HG02571 (cell line): ENCODE data around the gene LRP11.
"Not testable (repeated sequence)": the region's sequence is repeated elsewhere in the genome, so short reads cannot be mapped to it uniquely, and the experiment has no call there.

Experiments used
- ATAC-seq: cut with Tn5 transposase; IDR thresholded peaks from one replicate; pipeline ENCODE4 v1.9.1; 2021; ENCODE audit warnings: mild to moderate bottlenecking, moderate library complexity; ENCODE audit not compliant: unreplicated experiment

LRP11 gene

DNA sequence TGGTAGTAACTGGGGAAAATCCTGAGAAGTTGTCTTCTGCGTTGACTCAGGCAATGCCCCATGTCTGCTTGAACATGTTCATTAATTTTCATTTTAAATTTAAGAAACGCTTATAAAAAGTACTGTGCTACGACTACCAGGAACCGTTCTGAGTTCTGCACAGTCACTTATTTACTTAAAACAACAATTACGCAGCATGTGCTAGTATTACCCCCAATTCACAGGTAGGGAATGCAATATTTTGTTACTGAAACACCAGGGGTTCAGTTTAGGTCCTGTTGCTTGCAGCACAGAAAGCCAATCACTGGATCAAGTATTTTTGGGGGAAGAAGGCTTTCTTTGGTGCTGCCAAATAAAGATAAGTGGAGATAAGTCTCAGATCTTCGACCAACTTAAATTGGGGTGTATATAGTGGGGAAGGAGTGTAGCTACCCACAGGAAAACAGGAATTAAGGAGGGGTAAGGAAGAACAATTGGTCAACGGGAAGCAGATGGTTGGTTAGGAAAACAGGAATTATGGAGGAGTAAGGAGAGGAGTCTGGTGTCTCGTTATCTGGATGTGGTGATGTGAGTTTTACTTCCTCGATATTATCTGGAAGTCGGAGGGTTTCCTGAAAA is 5.2 kb upstream of the LRP11 start:
- no peak for ATAC-seq

DNA sequence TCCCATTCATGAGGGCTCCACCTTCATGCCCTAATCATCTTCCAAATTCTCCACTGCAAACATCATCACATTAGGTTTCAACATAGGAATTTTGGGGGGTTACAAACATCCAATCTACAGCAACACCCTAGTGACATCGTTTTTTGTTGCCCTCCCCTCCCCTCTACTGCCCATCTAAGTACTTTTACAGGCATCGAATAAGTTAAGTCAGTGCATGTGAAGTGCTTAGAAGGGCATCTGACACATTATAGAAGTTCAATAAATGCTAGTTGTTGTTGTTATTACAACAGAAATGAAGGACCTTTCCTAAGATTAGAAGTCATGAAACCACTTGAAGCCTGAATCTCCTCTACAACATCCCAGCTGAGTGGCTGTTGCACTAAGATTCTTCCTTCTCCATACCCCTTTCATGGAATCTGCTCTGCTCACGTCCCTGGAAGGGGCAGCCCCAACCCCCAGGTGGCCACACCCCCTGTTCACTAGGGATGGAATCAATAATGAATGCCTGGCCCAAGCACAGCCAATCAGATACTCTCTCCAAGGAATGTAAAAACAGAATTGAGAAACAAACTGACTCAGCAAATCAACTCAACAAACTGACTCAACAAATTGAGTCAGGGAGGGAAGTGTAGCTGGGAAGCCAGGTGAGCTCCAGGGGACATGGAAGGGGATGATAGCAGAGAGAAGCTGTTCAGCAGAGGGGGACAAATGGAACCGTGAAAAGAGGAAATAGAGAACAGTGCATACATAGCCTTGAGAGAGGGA is 3.9 kb upstream of the LRP11 start:
- ATAC-seq = no peak

DNA sequence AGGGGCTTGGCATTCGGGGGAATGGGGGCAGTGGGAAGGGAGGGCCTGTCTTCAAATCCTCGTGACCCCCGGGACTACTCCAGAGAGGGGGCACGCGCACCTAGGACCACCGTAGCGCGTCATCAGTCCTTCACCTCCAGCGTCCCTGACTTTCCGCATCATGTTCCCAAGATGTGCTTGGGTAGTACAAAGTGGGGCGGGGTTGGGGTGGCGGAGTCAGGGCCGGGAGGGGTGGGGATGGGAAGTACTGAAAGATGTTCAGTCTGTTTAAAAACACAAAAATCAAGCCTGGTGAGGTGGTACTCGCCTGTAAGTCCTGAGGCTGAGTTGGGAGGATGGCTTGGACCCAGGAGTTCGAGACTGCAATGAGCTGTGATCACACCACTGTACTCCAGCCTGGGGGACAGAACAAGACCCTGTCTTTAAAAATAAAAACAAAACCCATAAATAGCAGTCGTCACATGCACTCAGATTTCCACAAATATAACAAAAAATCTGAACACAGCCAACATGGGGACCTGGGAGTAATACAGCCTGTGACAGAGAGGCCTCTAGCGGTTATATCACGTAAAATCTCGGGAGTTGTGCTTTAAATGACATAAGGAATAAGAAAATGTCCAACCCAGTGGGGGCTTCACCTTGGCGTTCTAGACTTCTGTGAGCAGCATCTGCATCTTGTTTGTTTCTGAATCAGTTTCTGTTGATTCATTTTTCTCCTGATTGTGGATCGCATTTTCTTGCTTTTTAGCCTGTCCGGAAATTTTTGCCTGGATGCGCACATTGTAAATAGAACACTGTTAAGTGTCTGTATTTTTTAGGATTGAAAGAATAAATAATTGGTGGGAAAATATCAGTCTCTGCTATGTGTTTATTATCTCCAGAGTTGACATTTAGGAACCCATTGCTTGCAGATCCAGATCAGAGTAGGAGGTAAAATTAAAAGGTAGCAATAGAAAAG is 698 bp upstream of the LRP11 start:
- no peak for ATAC-seq

DNA sequence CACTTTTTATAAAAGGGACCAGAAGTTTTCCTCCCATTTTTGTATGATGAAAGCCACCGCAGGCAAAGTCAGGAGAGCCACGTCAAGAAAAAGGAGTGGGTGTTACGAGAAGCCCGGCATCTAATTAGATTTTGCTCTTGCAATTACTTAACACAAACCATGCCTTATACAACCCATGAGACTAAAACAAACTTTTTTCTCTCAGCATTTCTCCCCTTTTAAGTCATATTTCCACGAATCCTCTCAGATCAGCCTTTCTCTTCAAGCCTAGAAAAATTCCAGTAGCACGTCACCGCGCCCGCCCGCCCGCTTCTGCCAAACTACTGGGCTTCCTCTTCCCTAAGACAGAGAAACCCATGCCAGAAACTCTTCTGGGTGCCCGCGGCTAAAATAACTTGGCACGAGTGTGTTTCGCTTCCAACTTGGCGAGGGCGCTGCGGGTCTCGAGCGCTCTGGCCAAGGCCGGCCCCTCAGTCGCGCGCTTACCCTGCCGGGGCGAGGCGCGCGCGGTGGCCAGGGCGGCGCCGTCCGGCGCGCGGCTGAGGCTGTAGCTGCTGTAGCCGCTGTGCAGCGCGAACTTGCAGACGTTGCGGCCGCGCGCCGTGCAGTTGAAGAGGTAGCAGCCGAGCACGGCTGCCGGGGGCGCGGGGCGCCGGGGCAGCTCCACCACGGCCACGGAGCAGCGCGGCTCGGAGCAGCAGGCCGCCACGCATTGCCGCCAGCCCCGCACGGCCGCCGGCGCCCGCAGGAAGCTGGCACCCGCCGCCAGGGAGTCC is 1.0 kb downstream of the LRP11 start:
- ATAC-seq = peak; percentile 33

DNA sequence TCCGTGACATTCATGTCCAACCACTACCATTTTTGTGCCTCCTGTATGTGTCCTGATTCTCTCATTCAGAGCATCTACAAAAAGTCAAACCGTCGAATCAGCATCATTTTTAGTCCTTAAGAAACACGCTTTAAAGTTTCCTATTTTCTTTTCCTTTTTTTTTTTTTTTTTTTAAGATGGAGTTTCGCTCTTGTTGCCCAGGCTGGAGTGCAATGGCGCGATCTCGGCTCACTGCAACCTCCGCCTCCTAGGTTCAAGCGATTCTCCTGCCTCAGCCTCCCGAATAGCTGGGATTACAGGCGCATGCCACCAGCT is 1.8 kb downstream of the LRP11 start:
- not testable (repeated sequence) for ATAC-seq

DNA sequence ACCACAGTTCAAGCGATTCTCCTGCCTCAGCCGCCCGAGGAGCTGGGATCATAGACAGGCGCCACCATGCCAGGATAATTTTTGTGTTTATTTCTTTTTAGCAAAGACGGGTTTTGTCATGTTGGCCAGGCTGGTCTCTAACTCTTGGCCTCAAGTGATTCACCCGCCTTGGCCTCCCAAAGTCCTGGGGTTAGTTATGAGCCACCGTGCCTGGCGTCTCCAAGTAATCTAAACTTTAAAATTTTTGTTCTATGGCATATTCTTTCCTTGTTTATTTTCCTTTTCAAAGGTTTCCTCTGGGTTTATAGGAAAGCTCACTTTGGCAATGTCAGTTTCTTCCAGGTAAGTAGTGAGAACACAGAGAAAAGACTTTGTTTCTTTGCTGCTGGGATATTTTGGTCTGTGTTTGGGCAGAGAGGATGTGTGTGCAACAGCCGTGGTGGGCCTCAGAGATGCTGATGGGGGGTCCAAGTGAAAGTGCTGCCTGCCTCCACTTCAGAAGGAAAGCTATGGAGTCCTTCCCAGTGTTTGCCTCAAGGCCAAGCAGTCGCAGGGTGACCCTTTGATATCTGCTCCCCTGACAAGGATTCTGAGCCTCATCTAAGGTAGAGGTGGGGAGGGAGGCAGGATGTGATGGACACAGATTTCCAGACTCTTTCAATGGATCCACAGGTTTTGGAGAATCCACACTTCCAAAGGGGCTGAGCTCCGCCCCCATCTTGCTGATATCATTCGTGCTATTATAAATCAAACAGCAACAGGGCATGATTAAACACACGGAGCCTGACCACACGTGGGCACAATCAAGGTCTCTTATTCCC is 2.3 kb downstream of the LRP11 start:
- no peak for ATAC-seq

DNA sequence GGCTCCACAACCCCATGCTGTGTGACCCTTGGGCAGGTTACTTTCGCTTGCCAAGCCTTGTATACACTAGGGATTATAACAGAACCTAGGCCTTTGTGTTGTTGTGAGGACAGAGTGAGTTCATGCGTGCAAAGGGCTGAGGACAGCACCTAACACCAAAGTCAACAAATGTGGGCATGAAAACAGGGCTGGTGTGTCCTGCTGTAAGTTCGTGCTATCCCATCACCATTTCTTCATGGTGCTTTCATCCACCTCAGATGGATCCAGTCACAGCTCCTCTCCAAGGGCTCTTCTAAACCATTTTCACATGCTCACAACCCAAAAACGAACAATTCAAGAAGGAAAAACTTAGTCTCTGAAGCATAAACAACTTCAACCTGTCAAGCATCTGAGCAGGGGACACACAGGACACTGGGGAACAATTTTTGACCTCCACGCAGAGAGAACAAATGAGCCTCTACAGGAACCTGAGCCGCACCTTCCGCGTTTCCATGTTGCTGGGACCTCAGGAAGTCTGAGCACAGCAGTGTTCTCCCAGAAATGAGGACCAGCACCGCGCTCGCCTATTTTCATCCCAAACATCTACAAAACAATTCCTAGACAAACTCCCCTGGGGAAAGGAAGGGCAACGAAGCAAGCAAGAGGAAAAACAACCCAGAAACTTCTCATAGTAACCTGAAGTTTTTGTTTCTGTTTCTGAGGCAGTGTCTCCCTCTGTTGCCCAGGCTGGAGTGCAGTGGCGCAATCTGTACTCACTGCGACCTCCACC is 3.1 kb downstream of the LRP11 start:
- ATAC-seq = no peak

DNA sequence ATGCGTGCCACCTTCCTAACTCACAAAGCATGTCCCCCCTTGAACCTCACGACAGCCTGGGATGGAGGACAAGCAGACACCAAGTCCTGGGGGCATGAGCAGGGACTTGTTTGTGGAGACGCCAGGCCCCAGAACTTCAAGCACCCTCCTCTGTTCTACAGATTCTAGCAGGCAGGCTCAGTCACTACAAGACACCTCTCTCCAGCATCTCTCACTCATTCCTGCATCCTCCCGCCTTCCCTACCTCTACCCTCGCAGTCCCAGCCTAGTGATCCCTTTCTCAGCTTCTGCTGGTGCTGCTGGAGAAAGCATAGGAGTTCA is 3.7 kb downstream of the LRP11 start:
- no peak for ATAC-seq

DNA sequence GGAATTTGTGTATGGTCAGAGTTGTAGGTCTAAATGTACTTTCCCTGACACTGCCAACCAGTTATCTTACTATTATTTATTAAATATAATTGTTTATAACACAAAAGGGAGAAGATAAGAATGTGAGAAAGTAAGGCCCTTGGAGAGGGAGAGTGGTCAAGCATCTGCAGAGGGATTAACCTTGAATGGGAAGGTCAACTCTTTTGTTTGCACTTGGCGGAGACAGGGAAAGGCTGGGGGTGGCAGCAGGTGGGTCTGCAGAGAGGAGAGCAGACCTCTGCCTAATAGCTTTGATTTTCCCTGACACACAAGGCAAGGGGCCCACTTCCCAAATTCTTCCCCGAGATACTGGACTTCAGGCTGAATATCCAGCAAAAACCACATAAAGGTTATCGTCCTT is 4.2 kb downstream of the LRP11 start:
- ATAC-seq = no peak

DNA sequence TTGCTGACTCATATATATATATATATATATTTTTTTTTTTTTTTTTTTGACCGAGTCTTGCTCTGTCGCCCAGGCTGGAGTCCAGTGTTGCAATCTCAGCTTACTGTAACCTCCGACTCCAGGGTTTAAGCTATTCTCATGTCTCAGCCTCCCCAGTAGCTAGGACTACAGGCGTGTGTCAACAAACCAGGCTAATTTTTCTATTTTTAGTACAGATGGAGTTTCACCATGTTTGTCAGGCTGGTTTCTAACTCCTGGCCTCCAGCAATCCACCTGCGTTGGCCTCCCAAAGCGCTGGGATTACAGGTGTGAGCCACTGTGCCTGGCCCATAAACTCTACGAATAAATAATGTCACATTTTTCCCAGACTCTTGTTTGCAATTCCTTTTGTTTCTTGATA is 4.8 kb downstream of the LRP11 start:
- ATAC-seq = no peak

DNA sequence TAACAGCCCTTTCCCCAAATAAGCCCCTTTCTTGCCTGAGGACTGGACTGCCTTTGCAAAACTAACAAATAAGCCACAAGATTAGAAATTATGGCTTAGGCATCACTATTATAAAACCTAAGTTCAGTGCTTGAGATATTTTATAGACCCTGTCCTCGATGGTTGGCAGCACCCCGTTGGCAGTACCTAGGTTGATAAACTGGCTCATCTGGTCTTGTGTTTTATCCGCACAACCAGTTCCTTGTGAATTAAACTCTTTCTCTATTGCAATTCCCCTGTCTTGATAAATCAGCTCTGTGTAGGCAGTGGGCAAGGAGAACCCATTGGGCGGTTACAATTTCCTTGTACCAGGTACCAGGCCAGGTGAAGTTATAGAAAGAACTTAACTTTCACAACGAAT is 6.6 kb downstream of the LRP11 start:
- no peak for ATAC-seq

DNA sequence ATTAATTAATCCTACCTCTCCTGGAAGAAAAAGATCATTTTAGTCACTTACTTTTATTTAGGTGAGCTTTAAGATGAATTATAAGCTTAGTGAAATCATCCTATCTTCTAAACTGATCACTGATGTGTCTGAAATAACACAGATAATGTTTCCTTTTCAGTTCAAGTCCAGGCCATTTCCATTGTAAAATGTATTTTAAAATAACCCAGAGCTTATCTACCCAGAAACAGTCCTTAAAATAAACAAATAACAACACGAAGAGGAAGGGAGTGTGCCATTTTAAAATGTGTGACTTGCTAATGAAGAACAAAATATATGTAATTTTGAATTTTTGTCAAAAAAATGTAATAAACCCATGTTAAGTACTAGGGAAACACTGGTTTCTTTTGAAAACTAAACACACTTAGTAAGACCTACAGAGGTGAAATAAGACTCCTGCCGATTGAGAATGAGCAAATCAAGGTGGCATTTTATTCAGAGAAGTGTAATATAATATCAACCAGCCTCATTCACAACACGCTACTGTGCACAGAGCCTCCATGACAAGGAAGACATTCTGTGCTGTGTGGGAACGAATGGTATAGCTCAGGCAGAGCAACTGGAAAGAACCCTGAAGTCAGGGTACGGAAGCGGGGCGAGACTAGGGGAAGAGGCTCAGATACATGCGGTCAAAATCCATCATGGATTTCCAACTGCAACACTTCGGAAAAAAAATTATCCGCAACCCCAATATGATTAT is 7.7 kb downstream of the LRP11 start:
- no peak for ATAC-seq

DNA sequence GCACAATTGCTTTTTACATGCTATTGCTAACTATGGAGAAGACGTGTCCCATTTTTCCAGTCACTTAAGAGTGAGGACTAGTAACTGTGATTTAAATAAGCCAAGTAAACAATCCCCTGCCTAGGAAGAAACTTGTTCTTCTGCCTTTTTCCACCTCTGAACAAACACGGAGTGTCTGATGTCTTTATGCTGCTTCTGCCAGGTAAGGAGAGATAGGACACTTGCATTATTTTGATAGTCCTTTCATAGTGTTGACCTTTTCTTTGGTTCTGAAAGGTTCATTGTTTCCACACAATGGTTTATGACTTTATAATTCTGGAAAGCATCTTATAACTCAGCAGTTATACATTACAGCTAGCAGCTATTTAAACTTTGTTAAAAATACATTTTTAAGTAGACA is 8.4 kb downstream of the LRP11 start:
- ATAC-seq = no peak

DNA sequence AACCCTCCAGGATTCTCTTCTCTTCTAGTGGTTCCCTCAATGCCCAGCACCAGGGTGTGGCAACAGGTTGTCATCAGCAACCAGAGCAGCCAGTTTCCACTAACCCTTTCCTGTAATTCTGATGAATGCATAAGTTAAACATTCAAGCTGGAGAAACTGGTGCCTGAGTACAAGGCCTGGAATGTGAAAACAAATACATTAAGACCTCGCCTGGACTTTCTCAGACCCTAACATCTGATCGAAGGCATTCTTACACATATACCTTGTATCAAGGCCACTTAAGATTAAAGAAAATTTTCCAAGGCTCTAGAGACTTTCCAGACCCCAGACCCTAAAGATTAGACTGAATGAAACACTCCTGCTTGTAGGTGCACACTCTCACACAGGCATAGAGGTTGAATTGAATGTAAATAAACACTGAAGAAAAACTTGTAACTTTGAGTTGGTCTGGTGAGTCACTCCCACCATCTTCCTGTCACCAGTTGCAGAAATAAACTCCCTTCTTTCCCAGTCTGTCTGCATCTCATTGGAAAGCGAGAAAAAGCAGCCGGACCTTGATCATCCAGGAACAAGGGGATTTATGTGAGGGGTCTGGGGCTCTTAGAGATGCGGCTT is 9.0 kb downstream of the LRP11 start:
- ATAC-seq = no peak

DNA sequence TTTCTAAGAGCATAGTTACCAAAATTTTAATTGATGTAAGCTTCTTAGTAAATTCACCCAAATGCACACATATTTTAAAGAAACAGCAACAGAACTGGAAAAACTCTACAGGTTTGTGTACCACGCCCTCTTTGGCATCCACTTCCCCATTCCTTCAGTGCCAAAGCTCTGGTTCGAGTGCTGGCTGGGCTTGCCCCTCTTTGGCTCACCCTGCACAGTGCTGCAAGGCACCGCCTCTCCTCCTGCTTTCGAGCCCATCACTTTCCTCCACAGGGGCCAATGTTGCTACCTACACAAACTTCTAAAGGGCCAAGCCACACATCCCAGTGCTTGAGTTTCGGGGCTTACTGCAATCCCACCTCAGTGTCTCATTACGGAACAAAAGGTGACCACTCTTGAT is 9.6 kb downstream of the LRP11 start:
- ATAC-seq = no peak

DNA sequence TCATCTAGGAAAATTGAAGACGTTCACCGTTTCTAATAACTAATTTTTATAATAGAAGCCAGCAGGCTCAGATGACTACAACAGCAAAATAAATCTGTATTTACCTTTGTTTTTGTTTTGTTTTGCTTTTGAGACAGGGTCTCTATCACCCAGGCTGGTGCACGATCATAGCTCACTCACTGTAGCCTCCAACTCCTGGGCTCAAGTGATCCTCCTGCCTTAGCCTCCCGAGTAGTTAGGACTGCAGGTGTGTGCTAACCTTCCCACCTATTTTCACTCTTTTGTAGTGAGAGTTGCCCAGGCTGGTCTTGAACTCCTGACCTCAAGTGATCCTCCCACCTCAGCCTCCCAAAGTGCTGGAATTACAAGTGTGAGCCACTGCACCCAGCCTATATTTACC is 10.1 kb downstream of the LRP11 start:
- ATAC-seq = not testable (repeated sequence)

DNA sequence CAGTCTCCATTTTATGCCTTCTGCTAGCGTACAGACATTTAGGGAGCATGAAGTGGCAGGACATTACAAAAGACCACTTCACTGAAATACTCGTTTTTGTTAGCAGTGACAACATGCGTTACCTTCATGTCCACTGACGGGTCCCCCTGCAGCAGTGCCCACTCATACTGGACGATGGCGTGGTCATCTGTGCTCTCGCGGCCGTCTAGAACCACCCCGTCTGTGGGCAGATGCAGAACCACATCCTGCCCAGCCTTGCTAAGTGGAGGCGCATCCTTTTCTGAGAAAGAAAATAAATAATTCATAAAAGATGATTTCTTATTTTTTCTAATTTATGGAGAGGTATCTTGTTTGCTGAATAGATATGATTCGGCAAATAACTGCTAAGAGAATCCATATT is 11.3 kb downstream of the LRP11 start:
- ATAC-seq = no peak

DNA sequence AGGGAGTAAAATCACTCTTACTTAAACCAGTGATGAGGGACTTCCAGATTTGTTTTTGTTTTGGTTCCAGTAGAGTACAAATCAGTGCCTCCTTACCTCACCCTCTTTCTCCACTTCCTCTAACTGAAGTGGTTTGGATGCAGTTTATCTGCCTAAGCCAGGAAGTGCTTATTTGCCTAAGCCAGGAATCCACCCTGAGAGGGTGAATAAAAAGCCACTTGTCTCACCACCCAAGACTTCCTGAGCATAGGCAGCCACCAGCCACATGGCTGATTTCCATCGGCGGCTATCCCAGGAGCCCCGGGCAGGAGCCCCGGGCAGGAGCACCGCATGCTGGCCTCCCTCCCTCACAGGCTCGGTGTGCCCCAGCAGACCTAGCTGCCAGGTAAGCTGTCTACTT is 12.0 kb downstream of the LRP11 start:
- ATAC-seq = no peak
